HG03520 (cell line): ENCODE measurements around the gene OR2T10.
"Not testable (repeated sequence)": the region's sequence is repeated elsewhere in the genome, so short reads cannot be mapped to it uniquely, and the experiment has no call there.

ENCODE experiments used
- ATAC-seq: cut with Tn5 transposase; IDR thresholded peaks from one replicate; pipeline ENCODE4 v1.9.1; 2021; ENCODE audit warnings: mild to moderate bottlenecking, moderate library complexity; ENCODE audit not compliant: unreplicated experiment

OR2T10 gene, protein sequence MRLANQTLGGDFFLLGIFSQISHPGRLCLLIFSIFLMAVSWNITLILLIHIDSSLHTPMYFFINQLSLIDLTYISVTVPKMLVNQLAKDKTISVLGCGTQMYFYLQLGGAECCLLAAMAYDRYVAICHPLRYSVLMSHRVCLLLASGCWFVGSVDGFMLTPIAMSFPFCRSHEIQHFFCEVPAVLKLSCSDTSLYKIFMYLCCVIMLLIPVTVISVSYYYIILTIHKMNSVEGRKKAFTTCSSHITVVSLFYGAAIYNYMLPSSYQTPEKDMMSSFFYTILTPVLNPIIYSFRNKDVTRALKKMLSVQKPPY

GRCh38 chr1:248597589-248597988, at the start of gene OR2T10:
Gene OR2T10, minus strand, starts transcription at chr1:248597700. Its CDS starts 3,932 bp downstream, at chr1:248593768.
- ATAC-seq, result no peak

DNA sequence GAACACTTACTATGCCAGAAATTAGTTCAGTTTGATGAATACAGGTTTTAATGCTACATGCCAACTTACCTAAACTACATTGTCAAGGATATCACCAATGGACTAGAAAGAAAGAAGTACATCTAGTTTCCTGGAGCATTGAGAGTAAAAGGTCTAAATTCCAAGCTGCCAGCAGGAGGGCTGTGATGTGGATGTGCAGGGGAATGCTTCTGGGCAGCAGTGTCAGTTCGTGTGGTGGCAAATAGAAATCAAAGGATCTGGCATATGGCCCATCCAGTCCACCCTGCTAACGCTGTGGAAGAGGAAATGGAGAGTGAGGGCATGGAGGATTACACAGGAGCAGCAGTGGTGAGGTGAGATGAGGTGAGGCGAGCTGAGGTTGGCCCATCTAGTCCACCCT, 47.7 kb upstream of the OR2T10 start, which contains the start of gene OR2T35:
Gene OR2T35 (minus strand): TSS at position 101 of the 400 bp plus-strand sequence. CDS start 6,020 bp downstream, outside the sequence.
- not testable (repeated sequence) for ATAC-seq

DNA sequence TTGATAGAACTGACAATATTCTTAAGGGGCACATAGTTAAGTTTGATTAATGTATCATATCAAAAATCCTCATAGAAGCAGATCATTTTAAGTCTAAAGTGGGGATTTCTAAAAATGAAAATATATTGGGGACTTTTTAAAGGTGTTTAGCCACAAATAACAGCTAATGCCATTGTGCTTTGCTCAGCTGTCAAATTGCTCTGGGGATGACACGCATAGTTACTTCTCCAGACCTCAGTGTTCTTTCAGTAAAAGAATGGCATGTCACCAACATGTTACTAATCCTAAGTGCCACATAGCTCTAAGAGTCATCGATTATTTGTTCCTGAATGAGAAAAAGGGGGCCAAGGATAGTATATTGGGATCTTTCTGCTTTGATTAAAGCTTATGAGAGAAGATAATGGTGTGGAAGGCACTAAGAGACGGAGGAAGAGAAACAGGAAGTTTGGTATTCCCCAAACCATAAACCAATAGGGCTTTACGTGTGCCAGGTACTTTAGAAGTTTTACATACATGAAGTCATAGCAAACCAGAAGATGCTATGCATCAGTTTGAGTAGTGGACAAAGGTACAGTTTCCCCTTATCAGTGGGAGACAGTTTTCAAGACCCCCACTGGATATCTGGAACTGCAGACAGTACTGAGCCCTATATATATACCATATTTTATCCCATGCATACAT, 45.6 kb upstream of the OR2T10 start:
- ATAC-seq, result peak; percentile 55

- ATAC-seq, result not testable (repeated sequence)
These were observed 44.1 kb upstream of the OR2T10 start for GRCh38 chr1:248641583-248641982.

DNA sequence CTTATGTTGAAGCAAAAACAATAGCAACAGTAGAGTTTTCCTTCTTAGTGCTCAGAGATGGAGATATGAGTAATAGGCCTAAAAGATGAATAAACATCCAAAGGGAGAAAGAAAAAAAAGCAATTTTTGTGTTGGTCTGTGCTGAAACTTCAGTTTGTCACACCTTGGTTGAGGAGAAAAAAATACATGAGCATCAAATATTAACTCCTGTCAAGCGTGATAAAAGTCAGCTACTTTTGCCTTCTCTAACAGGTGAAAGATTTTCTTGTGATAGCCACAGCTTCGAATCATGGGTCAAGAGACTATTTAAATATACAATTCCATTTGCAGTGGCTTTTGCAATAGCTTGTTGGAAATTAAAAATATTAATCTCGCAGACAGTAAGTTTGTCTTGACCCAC, 43.4 kb upstream of the OR2T10 start:
- peak; percentile 25 for ATAC-seq

DNA sequence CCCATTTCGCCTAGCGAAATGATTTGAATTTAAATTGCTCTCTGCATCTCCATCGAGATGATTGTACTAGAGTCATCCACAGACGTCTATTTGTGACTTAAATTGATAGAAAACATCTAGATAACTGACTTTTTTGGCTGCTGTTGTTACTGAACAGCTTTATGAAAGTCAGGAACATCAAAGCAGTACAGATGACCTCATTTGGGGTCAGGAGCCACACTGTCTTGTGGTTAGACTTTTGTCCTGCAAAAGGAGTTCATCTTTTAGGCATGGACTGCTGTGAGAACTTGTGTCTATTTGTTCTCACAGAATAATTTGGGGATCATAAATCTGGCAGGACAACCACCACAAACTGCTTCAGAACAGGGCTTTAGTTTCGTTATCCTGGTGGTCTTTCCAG, 42.2 kb upstream of the OR2T10 start:
- not testable (repeated sequence) for ATAC-seq

GRCh38 chr1:248636612-248637011, 39.1 kb upstream of the OR2T10 start:
- not testable (repeated sequence) for ATAC-seq

DNA sequence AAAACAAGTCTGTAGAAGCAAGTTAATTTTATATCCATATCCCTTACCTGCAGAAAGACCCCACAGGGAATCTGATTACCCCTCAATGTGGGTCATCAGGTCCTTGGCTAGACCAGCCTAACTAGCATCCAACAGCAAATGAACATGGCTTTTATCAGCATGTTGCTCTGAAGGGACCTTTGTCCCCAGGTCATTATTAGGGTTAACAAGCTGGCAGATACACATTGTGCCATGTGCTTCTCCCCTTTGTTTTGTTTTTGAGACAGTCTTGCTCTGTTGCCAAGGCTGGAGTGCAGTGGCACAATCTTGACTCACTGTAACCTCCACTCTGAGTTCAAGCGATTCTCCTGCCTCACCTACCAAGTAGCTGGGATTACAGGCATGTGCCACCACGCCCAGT, 37.5 kb upstream of the OR2T10 start, which contains the start of gene OR2T11:
Gene OR2T11 (minus strand): TSS at position 101 of the 400 bp plus-strand sequence. CDS start 7,963 bp downstream, outside the sequence.
- not testable (repeated sequence) for ATAC-seq

GRCh38 chr1:248631354-248632008, 34.0 kb upstream of the OR2T10 start:
- ATAC-seq, result no peak

DNA sequence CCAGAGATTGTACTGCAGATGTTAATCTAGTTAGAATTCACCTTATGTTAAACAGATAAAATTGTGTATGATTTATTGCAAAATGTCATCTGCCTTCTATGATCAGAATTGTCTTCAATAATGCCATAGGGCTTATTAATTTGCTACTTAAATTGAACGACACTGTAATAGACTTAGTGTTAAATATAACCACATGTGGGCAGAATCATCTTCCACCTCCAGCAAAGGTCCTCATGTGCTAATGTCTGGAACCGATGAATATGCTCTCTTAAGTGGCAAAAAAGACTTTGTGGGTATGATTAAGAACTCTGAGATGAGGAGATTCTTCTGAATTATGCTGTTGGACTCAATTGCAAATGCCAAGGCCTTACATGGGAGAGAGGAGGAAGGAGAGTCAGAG, 33.1 kb upstream of the OR2T10 start:
- ATAC-seq, result no peak

DNA sequence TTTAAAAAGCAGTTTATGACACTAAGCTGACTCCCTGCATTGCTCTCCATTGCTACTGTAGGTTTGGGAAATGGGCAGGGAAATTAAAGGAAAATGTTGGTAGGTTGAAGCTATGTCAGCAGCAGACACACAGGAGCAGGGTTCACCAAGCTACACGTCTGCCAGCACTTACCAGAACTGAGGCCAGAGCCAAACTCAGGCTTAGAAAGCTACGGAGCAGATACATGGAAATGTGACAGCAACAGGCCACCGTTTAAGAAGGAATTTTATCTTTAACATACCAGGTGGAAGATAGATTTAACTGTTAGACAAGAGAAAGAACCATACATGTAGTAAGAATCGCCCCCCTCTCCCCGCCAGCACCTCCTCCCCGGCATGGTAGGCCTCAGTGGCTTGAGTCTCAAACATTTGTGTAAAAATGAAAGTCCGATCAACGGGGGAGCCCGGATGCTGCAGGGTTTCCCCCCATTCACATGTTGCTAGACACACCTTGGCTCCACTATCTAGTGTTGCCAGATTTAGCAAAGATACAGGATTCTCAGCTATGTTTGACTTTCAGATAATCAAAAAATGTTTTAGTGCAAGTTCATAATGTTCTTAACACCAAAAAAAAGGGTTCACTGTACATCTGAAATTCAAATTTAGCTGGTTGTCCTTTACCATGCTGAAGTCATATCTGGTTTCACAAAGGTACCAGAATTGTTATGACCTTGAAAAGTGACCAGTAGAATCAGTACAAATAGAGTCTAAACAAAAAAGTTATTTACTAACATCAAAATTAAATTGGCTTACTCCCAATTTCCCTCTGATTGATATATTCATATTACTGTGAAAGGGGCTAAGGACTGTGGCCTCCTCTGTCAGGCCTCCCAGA, 30.7 kb upstream of the OR2T10 start:
- ATAC-seq, result peak; percentile 86

- no peak for ATAC-seq
These were observed 28.5 kb upstream of the OR2T10 start for GRCh38 chr1:248625971-248626370.

- ATAC-seq, result no peak
These were observed 27.7 kb upstream of the OR2T10 start for GRCh38 chr1:248625166-248625565.

DNA sequence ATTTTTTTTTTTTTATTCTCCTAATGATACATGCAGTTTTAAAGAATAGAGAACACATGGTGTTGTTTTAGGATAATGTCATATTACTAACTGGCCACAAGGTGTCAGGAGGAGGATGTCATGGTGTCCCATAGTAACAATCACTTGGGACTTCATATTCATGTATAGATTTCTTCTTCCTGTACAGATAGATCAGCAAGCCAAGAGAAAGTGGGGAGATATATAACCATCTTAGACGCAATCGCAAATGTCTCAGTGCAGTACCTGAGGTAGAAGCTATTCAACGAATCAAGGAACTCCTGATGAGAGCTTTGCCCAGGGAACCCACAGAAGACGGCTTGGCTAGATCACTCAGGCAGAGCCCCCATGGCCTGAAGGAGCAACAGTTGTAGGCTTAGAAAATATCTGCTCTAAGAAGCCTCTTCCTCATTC, 25.1 kb upstream of the OR2T10 start:
- ATAC-seq, result peak; percentile 92

- ATAC-seq, result no peak
These were observed 24.3 kb upstream of the OR2T10 start for GRCh38 chr1:248621770-248622169.

- no peak for ATAC-seq
These were observed 21.4 kb upstream of the OR2T10 start for GRCh38 chr1:248618878-248619277.

GRCh38 chr1:248618119-248618518, 20.6 kb upstream of the OR2T10 start:
- no peak for ATAC-seq

GRCh38 chr1:248613742-248614141, 16.2 kb upstream of the OR2T10 start:
- ATAC-seq, result no peak

DNA sequence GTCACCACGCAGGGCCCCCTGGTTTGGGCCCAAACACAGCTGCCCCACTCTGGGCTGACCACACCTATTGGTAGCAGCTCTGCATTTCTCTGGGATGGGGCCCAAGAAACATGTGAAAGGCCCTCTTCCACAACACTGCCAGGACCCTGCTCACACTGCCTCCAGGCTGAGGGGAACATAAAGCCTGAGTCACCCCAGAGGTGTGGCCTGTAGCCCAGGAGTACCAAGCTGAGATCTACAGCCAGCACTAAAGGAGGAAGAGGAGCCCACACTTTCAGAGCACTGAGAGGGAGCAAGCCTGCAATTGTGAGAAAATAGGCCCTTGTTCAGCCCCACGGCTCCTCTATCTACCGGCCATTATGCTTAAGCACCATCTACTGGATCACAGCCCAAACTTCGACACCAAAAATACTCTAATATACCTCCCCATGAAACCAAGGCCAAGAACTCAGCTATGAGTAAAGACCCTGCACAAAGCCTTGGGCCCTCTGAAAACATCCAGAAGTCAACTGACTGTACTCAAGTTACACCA, 14.4 kb upstream of the OR2T10 start:
- ATAC-seq, result no peak

- no peak for ATAC-seq
These were observed 12.8 kb upstream of the OR2T10 start for GRCh38 chr1:248610301-248610700.
